Measurements from ENCODE around the gene PKP3.
"Not testable (repeated sequence)": the region's sequence is repeated elsewhere in the genome, so short reads cannot be mapped to it uniquely, and the experiment has no call there.

The PKP3 gene

DNA sequence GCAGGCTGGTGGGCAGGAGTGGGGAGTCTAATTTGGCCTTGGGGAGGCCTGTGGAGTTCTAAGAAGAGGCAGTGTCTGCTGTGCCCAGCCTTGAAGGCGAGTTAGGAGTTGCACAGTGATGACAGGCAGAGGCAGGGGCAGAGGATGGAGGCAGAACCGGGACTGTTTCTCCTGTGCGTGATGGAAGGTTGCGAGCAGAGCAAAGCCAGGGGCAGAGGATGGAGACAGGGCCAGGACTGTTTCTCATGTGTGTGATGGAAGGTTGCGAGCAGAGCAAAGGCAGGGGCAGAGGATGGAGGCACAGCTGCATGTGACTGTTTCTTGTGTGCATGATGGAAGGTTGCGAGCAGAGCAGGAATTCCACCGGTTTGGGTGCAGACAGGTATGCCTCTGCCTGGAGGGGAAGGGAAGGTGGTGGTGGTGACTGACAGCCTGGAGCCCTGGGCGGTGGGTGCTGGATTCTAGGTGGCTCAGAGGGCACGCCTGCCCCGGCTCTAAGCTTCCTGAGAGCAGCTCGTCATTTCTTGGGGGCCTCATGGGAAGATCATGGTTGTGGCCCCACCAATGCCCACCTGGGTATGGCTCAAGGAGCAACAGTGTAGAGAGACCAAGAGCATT lies 16.0 kb upstream of the PKP3 start:
- DNase-seq: no peak

DNA sequence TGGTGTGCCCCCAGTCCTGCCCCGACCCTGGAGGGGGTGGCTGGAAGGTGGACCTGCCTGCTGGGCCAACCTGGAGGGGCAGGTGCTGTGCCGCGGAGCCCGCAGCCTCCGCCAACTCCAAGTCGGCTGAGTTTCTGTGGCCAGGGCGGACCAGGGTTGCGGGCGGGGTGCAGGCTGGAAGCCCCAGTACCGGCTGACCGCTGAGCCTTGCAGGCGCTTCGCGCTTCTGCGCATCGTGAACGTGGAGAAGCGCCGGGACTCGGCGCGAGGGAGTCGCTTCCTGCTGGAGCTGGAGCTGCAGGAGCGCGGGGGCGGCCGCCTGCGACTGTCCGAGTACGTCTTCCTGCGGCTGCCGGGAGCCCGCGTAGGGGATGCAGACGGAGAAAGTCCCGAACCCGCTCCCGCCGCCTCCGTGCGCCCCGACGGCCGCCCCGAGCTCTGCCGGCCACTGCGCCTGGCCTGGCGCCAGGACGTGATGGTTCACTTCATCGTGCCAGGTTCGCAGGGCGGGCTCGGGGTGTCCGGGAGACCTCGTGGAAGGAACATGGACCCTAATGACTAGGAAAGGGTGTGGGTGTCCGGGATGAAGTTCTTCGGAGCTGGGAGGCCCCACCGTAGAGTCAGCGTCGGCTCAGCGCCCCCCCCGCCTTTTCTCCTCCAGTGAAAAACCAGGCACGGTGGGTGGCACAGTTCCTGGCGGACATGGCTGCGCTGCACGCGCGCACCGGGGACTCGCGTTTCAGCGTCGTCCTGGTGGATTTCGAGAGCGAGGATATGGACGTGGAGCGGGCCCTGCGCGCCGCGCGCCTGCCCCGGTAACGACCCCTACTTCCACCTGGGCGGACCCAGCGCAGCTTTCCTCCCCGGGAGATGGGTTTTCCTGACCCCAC lies 14.6 kb upstream of the PKP3 start:
- no peak for DNase-seq

DNA sequence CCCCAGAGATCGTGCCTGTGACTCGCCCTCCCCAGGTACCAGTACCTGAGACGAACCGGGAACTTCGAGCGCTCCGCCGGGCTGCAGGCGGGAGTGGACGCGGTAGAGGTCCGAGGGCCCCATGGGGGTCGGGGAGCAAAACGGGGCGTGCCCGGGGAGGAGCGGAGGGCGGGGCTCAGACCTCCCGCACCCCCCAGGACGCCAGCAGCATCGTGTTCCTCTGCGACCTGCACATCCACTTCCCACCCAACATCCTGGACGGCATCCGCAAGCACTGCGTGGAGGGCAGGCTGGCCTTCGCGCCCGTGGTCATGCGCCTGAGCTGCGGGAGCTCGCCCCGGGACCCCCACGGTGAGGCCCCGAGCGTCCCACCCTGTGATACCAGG lies 13.9 kb upstream of the PKP3 start:
- no peak for DNase-seq

GRCh38 chr11:380491-380890 lies 13.5 kb upstream of the PKP3 start:
- no peak for DNase-seq

DNA sequence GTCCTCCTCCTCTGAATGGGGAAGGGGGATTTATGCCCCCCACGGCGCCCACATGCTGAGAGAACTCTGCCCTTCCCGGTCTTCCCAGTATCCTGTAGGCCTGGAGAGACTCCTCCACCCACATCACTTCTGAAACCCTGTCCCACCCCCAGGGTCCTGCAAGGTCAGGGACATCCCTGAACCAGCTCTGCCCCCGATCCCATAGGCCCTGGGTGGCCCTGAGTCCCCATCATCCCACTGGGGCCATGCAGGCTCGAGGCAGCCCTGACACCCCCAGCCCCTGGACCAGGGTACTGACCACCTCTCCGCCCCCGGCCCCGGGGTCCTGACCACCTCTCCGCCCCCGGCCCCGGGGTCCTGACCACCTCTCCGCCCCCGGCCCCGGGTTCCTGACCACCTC lies 13.0 kb upstream of the PKP3 start:
- no peak for DNase-seq

- no peak for DNase-seq
Observed at GRCh38 chr11:381501-382072, 12.4 kb upstream of the PKP3 start.

- no peak for DNase-seq
Observed at GRCh38 chr11:382081-382629, 11.9 kb upstream of the PKP3 start.

DNA sequence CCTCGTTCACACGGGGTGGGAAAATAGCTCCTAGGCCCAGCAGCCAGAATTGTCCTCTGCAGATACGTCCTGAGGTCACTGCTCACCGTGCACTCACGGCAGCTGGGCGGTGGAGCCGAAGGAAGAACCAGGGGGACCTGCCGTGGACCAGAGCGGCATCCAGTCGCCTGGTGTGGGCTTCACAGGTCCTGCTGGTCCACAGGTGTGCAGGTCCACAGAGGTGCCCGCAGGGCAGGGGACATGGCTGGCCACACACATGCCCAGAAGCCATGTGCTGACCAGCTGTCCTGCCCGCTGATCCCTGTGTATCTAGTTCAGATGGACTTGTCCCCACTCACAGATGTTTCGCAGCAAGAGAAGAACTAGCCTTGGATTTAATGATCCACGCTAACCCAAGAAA lies 10.6 kb upstream of the PKP3 start:
- no peak for DNase-seq

DNA sequence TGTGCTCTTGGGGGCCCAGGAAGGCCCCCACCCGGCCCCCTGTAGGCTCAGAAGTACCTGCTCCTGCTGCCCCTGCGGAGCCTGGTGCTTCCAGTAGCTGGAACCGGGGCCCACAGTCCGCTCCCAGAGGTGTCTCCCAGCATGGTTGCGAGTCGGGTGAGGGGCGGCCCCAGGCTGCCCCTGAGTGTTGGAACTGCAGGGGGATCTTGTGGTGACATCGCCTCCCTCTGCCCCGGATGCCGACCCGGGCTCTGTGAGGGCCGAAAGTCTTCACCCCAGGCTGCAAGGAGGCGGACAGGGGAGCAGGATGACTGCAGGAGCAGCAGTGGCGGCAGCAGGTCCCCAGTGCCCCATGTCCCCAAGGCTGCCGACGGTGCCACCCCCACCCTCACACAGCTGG lies 9.5 kb upstream of the PKP3 start:
- no peak for DNase-seq

DNA sequence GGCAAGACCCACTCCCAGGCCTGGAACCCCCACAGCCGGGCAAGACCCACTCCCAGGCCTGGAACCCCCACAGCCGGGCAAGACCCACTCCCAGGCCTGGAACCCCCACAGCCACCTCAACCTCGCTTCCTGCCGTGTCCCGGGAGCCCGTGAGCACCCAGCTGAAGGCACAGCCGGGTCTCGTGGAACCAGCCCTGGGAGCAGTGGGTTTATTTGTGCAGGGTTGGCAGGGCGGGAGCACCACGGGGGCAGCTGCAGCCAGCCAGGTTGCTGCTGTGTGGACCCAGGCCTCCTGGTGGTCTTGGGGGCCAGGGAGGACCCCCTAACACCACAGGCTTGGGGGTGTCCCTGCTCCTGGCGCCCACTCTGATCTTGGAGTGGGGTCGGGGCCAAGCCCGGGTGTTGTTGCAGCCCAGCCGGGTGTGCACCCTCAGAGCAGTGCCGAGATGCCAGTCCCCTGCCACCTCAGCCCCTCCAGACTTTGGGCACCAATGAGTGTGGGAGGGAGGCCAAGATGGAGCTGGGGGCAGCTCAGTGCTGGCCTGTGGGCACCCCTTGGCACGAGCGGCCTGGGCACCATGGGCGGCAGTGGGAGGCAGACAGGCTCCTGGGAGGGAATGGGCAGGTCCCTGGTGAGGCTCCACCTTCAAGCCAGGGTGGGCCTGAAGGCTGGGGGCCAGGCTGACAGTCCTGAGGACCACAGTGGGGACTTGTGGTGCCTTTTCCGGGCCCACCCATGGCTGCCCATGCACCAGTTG lies 8.2 kb upstream of the PKP3 start:
- DNase-seq: no peak

- no peak for DNase-seq
Observed at GRCh38 chr11:386483-386882, 7.5 kb upstream of the PKP3 start.

GRCh38 chr11:387193-387793 lies 6.7 kb upstream of the PKP3 start:
- no peak for DNase-seq

GRCh38 chr11:389369-389768 lies 4.6 kb upstream of the PKP3 start:
- not testable (repeated sequence) for DNase-seq

DNA sequence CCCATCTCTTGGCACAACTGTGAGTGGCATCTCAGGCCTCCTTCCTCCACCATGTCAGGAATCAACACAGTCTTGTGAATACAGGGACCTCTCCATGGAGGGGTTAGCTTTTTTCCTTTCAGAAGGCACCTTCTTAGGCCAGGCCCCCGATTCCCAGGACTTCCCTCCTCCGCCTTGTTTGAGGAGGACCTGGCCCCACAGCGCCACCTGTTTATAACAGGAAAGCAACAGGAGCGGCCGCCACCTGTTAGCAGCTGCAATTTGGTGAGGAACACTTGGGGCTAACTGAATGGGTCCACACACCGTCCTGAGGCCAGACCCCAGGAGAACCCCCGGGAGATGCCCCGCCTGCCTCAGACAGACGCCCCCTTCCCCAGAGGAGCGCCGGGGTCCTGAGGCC lies 3.8 kb upstream of the PKP3 start:
- no peak for DNase-seq

DNA sequence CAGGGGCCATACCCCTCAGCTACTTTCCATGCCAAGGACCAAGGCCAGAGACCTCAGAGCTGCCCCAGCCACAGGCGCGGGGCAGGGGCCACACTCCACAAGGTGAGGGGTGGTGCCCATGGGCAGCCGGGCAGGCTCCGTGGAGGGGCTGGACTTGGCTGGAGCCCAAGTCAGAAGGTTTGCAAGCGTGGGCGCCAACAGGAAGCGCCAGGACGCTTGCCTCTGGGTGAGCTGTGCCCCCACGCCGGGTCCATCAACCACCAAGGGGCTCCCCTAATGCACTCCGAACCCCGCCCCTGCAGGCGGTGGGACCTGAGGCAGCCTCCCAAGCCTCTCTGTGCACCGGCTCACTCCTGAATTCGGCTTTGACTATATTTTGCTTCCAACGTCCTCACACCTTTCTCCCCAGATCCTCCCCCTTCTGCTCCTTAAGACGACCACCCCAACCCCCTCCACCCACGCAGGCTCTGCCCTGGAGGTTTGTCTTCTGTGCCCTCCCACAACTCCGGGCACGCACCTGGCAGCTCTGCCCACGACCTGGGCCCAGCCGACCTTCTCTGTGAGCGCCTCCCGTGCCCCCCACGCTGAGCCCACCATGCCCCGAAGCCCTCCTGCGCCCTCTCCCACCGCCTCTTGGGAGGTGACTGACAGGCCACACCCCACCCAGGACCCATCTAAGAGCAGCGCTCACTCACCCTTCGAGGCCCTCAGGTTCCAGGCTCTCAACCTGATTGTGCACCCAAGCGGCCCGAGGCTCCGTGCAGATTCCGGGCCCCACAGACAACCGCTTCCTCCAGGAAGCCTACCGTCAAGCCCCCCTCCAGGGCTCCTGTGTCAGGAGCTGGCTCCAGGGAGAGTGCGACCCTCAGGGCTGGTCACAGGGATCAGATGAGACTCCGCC lies 2.6 kb upstream of the PKP3 start:
- no peak for DNase-seq

DNA sequence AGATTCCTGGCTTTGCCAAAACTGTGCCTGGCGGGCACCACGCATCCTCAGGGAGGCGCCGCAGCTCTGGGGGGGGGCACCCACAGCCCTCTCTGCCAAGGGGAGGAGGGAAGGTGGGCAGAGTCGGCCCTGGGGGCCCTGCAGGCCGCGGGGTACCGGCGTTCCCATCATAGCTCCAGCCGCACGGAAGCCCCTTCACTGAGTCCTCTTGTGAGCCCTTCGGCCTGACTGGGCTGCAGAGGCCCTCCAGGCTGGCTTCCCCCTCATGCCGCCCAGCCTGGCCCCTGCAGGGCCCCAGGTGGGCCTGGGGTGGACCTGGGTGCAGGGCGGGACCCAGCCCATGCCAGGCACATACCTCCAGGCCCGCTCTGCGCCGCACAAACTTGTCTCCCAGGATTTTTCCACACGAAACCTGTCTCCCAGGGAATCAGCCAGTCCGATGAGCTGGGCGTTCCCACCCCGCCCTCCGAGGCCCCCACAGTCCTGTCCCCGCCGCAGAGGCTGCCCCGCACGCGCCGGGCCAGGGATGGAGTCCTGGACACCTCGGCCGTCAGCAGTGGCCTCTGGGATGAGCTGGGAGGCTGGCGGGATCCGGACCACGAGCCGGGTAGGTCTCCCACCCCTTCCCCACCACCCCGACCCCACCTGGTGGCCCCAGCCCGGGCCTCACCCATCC lies 1.8 kb upstream of the PKP3 start:
- DNase-seq: no peak

DNA sequence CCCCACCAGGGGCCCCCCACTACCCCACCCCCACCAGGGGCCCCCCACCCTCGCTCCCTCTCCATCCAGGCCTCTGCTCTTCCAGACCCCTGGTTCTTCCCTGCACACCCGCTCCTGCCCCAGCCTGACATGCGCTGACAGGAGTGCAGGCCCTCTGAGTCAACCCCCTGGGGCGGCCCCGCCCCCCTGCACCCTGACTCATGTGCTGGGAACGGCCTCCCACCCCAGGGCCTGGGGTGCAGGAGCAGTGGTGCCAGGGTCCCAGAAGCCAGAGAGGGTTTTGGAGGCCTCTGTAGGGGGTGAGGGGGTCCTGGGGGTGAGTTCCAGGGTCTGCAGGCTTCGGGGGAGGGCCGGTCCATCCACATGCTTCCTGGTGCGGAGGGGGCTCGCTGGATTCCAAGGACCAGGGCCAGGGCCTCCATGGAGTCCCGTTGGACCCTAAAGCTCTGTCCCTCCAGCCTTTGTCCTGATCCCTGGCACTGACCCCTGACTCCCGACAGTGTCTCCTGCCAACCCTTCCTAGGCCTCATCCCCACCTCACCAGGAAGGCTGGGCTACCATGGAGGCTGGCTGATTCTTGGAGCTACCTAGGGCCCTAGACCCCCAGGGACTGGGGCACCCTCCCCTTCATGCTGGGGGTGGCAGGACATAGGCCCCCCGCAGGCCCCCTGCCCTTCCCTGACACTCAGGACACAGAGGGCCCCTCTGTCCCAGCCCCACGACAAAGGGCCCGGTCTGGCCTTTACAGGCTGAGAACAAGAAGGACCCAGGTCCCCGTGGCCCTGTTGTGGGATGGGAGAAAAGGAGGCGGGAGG lies 583 bp upstream of the PKP3 start:
- DNase-seq: no peak

- DNase-seq: no peak
Observed at GRCh38 chr11:394858-395655, 1.0 kb downstream of the PKP3 start.

DNA sequence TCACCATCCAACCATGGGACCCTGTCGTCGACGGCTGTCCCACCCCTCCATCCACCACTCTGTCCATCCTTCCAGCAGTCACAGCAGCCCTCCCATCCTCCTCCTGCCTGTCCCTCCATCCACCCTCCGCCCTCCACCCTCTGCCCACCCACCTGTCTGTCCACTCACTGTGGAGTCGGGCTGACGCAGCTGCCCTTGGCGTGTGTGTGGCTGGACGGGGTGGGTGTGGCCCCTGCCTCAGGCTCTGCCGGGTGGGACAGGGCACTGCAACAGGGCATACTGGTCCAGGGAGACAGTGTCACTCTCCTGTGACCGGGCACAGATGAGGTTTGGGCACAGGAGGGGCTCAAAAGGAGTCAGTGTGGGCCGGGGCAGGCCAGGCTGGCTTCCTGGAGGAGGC lies 1.9 kb downstream of the PKP3 start:
- no peak for DNase-seq

Data from activated CD4-positive, CD25-positive, alpha-beta regulatory T cell (primary cell).